HL-60 (cell line): ENCODE data around the gene GTF2E1.
"Not testable (repeated sequence)": the region's sequence is repeated elsewhere in the genome, so short reads cannot be mapped to it uniquely, and the experiment has no call there.

Source experiments
- DNase-seq, 2 experiments: peaks; one replicate each; pipeline ENCODE4 v3.0.0-alpha.2; 2010 to 2020; ENCODE audit warnings: low read depth in 1 of 2, low spot score in 1 of 2
- H3K27ac ChIP-seq: fragments of 250-450 bp; sonication (Bioruptor Pico); replicated peaks from 2 replicates; pipeline ENCODE4 v1.5.1; 2020; ENCODE audit warnings: mild to moderate bottlenecking, moderate library complexity
- H3K27me3 ChIP-seq: fragments of 250-450 bp; sonication (Bioruptor Pico); 2 replicates; pipeline ENCODE4 v1.5.1; 2021; ENCODE audit warnings: mild to moderate bottlenecking, moderate library complexity; ENCODE audit not compliant: insufficient read depth, poor library complexity, severe bottlenecking
- H3K4me3 ChIP-seq: replicated peaks from 2 replicates; pipeline ENCODE4 v1.5.1; 2011; ENCODE audit warnings: mild to moderate bottlenecking, control low read depth, low read length; ENCODE audit not compliant: insufficient read depth
- CTCF ChIP-seq: IDR thresholded peaks from one replicate; pipeline ENCODE4 v1.5.1; 2011; ENCODE audit warnings: low read length, control low read depth, inconsistent platforms; ENCODE audit not compliant: insufficient read depth
- GABPA ChIP-seq: IDR thresholded peaks from 2 replicates; pipeline ENCODE4 v1.6.1; 2012; ENCODE audit warnings: low read depth
- POLR2AphosphoS5 ChIP-seq: IDR thresholded peaks from 2 replicates; pipeline ENCODE4 v1.6.1; 2012; ENCODE audit warnings: low read depth
- REST ChIP-seq: IDR thresholded peaks from 2 replicates; pipeline ENCODE4 v1.6.1; 2012; ENCODE audit warnings: low read depth; ENCODE audit not compliant: insufficient replicate concordance
- SPI1 ChIP-seq: IDR thresholded peaks from 2 replicates; pipeline ENCODE4 v1.6.1; 2012; ENCODE audit warnings: low read depth, mild to moderate bottlenecking, borderline replicate concordance

The GTF2E1 gene

GRCh38 chr3:120710369-120710768, 32.2 kb upstream of the GTF2E1 start:
- H3K27ac ChIP-seq, result no peak overlapping the region
- no peak for DNase-seq
- TF ChIP-seq POLR2AphosphoS5 (no peak), CTCF (no peak), GABPA (no peak), REST (no peak), SPI1 (no peak)

GRCh38 chr3:120713262-120713661, 29.3 kb upstream of the GTF2E1 start:
- no peak overlapping the region for H3K27ac ChIP-seq
- TF ChIP-seq SPI1, result no peak
- no peak for TF ChIP-seq CTCF
- TF ChIP-seq POLR2AphosphoS5, result no peak
- no peak for TF ChIP-seq GABPA
- no peak for TF ChIP-seq REST
- no peak overlapping the region for H3K4me3 ChIP-seq
- DNase-seq, result no peak
- no peaks in the 10 kb centered on the region for H3K27me3 ChIP-seq

More at GRCh38 chr3:120710369-120710768, 32.2 kb upstream of the GTF2E1 start:
- H3K4me3 ChIP-seq, result no peak overlapping the region
- H3K27me3 ChIP-seq, result no peaks in the 10 kb centered on the region

- not testable (repeated sequence) for H3K27me3 ChIP-seq, DNase-seq, H3K27ac ChIP-seq, H3K4me3 ChIP-seq
Observed at GRCh38 chr3:120719167-120719834, 23.2 kb upstream of the GTF2E1 start.

- Histone ChIP-seq H3K4me3 (no peak overlapping the region), H3K27ac (no peak overlapping the region), H3K27me3 (no peaks in the 10 kb centered on the region)
- DNase-seq, result no peak
- no peak for TF ChIP-seq CTCF
- TF ChIP-seq GABPA, result no peak
- no peak for TF ChIP-seq SPI1
- no peak for TF ChIP-seq REST
- no peak for TF ChIP-seq POLR2AphosphoS5
Observed at GRCh38 chr3:120726791-120727190, 15.8 kb upstream of the GTF2E1 start.
